Measurements from ENCODE around the gene ZMYND8. TPM values are rescaled to one million over a fixed set of nuclear protein-coding genes. Genes with fewer than 3 reads are reported as not detected.

Gene ZMYND8
- total RNA-seq, 1 experiment from 2014 or later: 11.6 TPM

GRCh38 chr20:47239719-47240067 lies 116.8 kb downstream of the ZMYND8 start:
- Histone ChIP-seq H3K9me2 (replicated peaks; ENCODE audit: low read length) (no peaks in the 10 kb centered on the region), H3K27ac (ENCODE audit: low read length) (no peak overlapping the region), H2AFZ (ENCODE audit: low read length) (no peak overlapping the region), H4K20me1 (ENCODE audit: low read length) (no peaks in the 10 kb centered on the region), H3K9ac (ENCODE audit: low read length) (no peak overlapping the region), H3K27me3 (ENCODE audit: low read length) (no peaks in the 10 kb centered on the region), H3K36me3 (ENCODE audit: low read depth, low read length) (peaks cover 20% of the 10 kb centered on the region), H3K4me3 (ENCODE audit: low read length) (no peak overlapping the region), H3K4me2 (ENCODE audit: low read length) (no peak overlapping the region), H3K4me1 (ENCODE audit: insufficient read depth, low read length) (no peaks in the 10 kb centered on the region), H3K79me2 (ENCODE audit: low read length) (no peaks in the 10 kb centered on the region), H3K9me3 (ENCODE audit: low read length) (no peaks in the 10 kb centered on the region), H3F3A (ENCODE audit: low read length, unreplicated experiment) (no peaks in the 10 kb centered on the region)
- intact Hi-C loops (cut with micrococcal nuclease): no loop called here
- DNase-seq: no peak
- TF ChIP-seq EZH2phosphoT487 (IDR thresholded peaks at IDR 0.05; ENCODE audit: borderline replicate concordance, low read length): no peak
- TF ChIP-seq EZH2 (IDR thresholded peaks at IDR 0.05; ENCODE audit: low read length, unreplicated experiment): no peak
- TF ChIP-seq, protein P1, sequence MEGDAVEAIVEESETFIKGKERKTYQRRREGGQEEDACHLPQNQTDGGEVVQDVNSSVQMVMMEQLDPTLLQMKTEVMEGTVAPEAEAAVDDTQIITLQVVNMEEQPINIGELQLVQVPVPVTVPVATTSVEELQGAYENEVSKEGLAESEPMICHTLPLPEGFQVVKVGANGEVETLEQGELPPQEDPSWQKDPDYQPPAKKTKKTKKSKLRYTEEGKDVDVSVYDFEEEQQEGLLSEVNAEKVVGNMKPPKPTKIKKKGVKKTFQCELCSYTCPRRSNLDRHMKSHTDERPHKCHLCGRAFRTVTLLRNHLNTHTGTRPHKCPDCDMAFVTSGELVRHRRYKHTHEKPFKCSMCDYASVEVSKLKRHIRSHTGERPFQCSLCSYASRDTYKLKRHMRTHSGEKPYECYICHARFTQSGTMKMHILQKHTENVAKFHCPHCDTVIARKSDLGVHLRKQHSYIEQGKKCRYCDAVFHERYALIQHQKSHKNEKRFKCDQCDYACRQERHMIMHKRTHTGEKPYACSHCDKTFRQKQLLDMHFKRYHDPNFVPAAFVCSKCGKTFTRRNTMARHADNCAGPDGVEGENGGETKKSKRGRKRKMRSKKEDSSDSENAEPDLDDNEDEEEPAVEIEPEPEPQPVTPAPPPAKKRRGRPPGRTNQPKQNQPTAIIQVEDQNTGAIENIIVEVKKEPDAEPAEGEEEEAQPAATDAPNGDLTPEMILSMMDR (conservative IDR thresholded peaks at IDR 0.05; ENCODE audit: low read depth, low read length): no peak
- ChIA-PET POLR2A (ENCODE audit: unreplicated experiment) (no interaction called here), CTCF (no interaction called here)
- no TSS peak for BruUV-seq (replicated peaks)
- ATAC-seq: no peak

DNA sequence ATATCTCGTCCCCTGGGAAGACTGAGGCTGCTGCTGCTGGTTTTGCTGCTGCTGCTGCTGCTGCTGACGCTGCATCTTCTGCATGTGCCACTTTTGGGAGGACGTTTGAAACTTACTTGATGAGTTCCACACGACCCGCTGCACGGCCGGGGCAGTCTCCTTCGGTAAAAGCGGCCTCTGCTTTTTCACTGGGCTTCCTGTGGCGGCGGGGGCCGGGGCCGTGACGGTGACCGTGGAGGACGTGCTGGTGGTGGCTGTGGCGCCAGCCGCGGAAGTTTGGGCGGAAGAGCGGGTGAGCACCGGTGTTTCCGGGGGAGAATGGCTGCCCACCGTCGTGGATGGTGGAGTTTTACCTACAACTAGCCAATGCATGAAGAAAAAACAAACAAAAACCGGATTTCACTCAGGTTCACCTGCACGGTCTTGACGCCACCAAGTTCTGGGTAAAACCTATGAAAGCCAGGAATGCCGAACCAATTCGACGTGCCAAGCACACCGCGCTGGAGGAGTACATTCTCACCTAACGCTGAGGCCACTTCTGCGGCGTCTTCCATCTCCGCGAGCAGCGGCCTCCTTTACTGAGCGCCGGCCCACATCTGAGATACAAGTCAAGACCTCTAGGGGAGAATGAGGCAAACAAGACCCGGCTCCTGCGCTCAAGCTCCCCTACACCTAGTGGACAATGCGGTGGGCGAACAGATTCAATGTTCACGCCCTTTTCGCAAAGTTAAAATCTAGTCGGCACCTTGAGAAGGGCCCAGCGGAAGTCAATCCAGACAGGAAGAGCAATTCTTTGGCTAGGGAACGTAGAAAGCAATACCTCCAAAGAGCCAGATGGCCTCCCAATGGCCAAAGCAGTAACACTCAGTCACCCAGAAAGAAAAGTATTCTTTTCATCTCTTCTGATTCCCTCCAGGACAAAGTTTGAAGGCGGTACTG lies 117.5 kb downstream of the ZMYND8 start:
- ChIA-PET CTCF (no interaction called here), POLR2A (ENCODE audit: unreplicated experiment) (no interaction called here)
- BruUV-seq (replicated peaks): no TSS peak
- no peaks in the 10 kb centered on the region for H3K9me2 ChIP-seq (replicated peaks; ENCODE audit: low read length)
- H4K20me1 ChIP-seq (ENCODE audit: low read length): no peaks in the 10 kb centered on the region
- H3K27ac ChIP-seq (ENCODE audit: low read length): no peak overlapping the region
- H3K4me1 ChIP-seq (ENCODE audit: insufficient read depth, low read length): no peaks in the 10 kb centered on the region
- no peak overlapping the region for H2AFZ ChIP-seq (ENCODE audit: low read length)
- H3K79me2 ChIP-seq (ENCODE audit: low read length): no peaks in the 10 kb centered on the region
- H3K9ac ChIP-seq (ENCODE audit: low read length): no peak overlapping the region
- no peak for TF ChIP-seq EZH2phosphoT487 (IDR thresholded peaks at IDR 0.05; ENCODE audit: borderline replicate concordance, low read length)
- TF ChIP-seq EZH2 (IDR thresholded peaks at IDR 0.05; ENCODE audit: low read length, unreplicated experiment): no peak
- TF ChIP-seq, protein P1 (conservative IDR thresholded peaks at IDR 0.05; ENCODE audit: low read depth, low read length): no peak
- intact Hi-C loops (cut with micrococcal nuclease): no loop called here
- no peak overlapping the region for H3K4me2 ChIP-seq (ENCODE audit: low read length)
- no peak for ATAC-seq
- DNase-seq: no peak
- H3K36me3 ChIP-seq (ENCODE audit: low read depth, low read length): peaks cover 23% of the 10 kb centered on the region
- no peaks in the 10 kb centered on the region for H3K9me3 ChIP-seq (ENCODE audit: low read length)
- no peak overlapping the region for H3K4me3 ChIP-seq (ENCODE audit: low read length)
- no peaks in the 10 kb centered on the region for H3K27me3 ChIP-seq (ENCODE audit: low read length)
- no peaks in the 10 kb centered on the region for H3F3A ChIP-seq (ENCODE audit: low read length, unreplicated experiment)

GRCh38 chr20:47237715-47238114 lies 118.8 kb downstream of the ZMYND8 start:
- Histone ChIP-seq H4K20me1 (ENCODE audit: low read length) (no peaks in the 10 kb centered on the region), H3K36me3 (ENCODE audit: low read depth, low read length) (peaks cover 27% of the 10 kb centered on the region), H3F3A (ENCODE audit: low read length, unreplicated experiment) (no peaks in the 10 kb centered on the region), H3K4me1 (ENCODE audit: insufficient read depth, low read length) (no peaks in the 10 kb centered on the region), H3K9ac (ENCODE audit: low read length) (no peak overlapping the region), H3K4me3 (ENCODE audit: low read length) (no peak overlapping the region), H3K4me2 (ENCODE audit: low read length) (no peak overlapping the region), H3K27ac (ENCODE audit: low read length) (no peak overlapping the region), H2AFZ (ENCODE audit: low read length) (no peak overlapping the region), H3K9me3 (ENCODE audit: low read length) (no peaks in the 10 kb centered on the region), H3K79me2 (ENCODE audit: low read length) (no peaks in the 10 kb centered on the region), H3K9me2 (replicated peaks; ENCODE audit: low read length) (no peaks in the 10 kb centered on the region), H3K27me3 (ENCODE audit: low read length) (no peaks in the 10 kb centered on the region)
- BruUV-seq (replicated peaks): no TSS peak
- POLR2A ChIA-PET (ENCODE audit: unreplicated experiment): no interaction called here
- TF ChIP-seq EZH2phosphoT487 (IDR thresholded peaks at IDR 0.05; ENCODE audit: borderline replicate concordance, low read length): no peak
- TF ChIP-seq EZH2 (IDR thresholded peaks at IDR 0.05; ENCODE audit: low read length, unreplicated experiment): no peak
- TF ChIP-seq, protein P1 (conservative IDR thresholded peaks at IDR 0.05; ENCODE audit: low read depth, low read length): no peak
- ATAC-seq: no peak
- intact Hi-C loops (cut with micrococcal nuclease): no loop called here
- DNase-seq: no peak
- CTCF ChIA-PET: no interaction called here
